HT1080 (cell line): ENCODE data around the gene F12. TPM values are rescaled to one million over a fixed set of nuclear protein-coding genes. Genes with fewer than 3 reads are reported as not detected.
"Not testable (repeated sequence)": the region's sequence is repeated elsewhere in the genome, so short reads cannot be mapped to it uniquely, and the experiment has no call there.

Experiments used
- DNase-seq: peaks from one replicate; pipeline ENCODE4 v3.0.0-alpha.2; 2015; ENCODE audit warnings: low read depth
- total RNA-seq: library from RNA; depleted of rRNA; stranded (reverse); fragments of >200 nt; shearing (Covaris generic); gene quantifications from 2 replicates; pipeline ENCODE4 v1.2.3, GENCODE V29; 2014

The F12 gene
- total RNA-seq, 1 experiment from 2014 or later, result 15.2 TPM

DNA sequence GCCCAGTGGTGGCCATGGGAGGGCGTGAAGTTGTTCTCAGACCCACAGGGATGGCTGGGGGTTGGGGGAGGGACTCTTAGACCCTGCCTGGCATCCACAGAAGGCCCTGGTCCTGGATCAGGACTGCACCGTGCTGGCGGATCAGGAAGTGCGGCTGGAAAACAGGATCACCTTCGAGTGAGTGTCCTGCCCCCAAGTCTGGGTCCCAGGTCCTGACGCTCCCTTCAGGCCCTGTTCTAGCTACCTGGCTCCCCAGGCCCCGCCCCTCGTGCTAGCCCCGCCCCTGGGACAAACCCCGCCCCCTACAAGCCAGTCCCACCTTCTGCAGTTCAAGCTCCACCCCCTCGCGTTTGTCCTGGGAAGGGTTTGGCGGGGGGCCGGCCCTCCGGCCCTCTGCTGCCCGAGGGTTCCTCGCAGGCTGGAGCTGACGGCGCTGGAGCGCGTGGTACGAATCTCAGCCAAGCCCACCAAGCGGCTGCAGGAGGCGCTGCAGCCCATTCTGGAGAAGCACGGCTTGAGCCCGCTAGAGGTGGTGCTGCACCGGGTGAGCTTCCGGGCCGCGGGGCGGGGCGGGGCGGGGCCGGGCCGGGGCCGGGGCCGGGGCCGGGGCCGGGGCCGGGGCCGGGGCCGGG is 38.8 kb downstream of the F12 start:
- no peak for DNase-seq

DNA sequence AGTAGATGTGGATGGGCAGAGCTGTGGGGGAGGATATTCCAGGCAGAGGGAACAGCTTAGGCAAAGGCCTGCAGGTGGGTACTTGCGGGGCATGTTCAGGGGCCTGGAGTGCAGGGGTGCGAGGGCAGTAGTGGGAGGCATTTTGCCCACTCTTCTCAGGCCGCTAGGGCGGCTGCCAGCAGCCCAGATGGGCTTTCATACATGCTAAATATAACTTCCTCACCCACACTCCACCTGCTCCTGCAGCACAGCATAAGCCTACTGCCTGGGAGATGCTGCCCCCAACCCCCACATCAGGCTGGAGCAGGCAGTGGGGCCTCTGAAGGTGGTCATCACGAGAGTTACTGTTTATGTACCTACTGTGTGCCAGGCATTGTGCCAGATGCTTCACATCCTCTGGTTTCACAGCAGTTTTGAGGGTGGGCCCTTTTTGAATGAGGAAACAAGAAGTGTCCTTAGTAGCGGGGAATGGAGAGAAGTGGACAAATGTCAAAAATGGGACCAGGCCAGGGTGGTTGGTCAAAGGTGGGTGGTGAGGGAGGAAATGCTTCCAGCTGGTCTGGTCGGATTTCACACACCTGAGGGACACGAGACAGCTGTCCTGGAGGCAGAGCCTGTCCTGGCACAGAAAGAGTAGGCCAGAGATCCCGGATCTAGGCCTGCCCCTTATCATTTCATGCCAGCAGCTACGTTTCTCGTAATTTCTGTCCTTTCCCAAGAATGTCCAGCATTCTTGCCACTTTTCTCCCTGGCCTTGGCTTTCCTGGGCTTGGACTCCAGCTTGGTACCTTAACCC is 39.5 kb downstream of the F12 start:
- DNase-seq, result no peak

DNA sequence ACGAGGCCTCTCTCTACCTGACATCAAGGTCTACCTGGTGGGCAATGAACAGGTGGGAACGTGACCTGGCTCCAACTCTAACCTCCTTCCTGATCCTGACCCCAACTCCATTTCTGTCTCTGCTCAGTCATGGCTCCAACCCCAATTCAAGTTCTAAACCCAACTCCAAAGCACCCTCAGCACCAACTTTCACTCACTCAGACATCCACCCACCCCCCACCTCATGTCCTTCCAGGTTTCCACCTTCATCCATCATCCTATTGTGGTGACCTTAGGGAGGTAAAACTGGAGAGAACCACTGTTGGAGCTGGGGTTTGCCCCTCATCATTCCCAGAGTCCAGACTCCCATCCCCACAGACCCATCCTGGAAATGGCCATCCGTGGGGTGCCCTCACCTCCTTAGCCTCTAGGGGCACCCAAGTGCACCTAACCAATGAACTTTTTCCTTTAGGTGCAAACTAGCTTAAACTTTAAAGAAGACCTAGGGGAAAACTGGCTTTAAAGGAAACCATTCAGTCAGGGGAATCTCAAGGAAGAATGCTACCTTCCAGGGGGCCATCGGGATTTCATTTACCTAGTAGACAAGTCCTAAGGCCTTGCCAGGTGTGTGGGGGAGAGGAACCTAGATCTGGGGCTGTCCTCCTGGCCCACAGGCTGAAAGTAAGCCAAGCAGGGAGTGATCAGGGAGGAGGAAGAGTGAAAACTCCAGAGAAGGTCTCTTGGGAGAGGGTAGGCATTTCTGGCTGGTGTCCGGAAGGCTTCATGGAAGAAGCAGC is 40.3 kb downstream of the F12 start:
- no peak for DNase-seq

DNA sequence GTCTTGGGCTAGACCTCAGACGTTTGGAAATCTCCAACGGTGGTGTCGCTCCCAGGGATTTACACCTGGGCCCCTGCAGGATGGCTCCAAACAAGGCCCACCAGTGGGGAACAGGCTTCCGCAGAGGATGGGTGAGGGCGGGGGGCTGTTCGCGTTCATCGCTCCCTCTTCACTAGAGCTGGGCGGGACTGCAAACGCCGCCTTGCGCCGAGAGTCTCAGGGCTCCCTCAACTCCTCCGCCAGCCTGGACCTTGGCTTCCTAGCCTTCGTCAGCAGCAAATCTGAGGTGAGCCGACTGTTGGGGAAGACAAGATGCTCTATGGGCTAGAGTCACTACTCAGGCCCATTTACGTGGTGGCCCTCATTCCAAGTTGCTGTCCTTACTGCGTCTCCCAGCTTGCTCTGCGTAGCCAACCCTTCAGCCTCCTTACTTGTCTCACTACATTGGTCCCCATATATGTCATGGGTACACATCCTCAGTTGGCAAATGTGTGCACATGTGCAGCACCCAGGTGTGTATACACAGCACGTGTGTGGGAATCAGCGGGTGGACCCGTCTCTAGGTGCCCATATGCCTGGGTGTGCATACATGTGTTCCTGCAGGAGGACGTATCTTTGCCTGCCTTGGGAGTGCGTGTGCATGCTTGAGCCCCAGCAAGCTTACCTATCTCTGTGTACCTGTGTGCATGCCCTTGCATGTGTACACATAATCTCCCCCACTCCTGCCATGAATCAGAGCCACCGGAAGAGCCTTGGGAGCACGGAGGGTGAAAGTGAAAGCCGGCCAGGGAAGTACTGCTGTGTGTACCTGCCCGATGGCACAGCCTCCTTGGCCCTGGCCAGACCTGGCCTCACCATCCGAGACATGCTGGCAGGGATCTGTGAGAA is 41.1 kb downstream of the F12 start:
- no peak for DNase-seq

DNA sequence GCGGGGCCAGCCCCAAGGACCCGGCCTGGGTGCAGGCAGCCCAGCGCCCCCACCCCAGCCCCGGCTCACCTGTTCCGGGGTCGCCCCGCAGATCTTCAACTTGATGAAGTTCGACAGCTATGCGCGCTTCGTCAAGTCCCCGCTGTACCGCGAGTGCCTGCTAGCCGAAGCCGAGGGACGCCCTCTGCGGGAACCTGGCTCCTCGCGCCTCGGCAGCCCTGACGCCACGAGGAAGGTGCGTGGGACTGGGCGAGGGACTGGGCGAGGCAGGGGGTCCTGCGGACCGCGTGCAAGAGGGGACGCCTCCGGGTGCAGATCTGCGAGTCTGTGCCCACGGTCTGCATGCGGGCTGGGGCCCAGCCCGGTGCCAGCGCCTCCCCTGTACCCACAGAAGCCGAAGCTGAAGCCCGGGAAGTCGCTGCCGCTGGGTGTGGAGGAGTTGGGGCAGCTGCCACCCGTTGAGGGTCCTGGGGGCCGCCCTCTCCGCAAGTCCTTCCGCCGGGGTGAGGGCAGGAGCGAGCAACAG is 42.0 kb downstream of the F12 start:
- DNase-seq, result no peak

DNA sequence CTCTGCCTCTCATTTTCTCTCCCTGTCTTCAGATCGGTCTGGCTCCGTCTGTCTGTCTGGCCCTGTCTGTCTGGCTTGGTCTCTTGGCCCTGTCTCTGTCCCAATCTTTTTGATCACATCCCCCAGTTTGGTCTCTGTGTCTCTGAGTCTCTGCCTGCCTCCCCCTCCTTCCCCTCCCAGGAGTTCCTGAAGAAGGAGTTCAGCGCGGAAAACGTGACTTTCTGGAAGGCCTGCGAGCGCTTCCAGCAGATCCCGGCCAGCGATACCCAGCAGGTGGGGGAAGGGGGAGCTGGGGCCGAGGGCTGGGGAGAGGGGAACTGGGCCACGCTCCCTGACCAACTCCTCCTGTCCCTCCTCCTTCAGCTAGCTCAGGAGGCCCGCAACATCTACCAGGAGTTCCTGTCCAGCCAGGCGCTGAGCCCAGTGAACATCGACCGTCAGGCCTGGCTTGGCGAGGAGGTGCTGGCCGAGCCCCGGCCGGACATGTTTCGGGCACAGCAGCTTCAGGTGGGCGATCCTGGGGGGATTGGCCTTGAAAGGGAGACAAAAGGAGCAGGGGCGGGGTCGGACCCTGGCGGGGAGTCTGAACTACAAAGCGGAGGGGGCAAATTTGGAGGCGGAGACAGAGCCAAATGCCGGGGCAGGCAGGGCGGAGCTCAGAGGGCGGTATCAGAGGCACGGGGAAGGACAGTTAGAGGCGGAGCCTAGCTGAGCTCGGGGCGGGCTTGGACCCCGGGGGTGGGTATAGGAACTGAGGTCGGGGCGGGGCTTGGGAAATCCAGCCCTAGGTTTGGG is 42.6 kb downstream of the F12 start:
- no peak for DNase-seq

DNA sequence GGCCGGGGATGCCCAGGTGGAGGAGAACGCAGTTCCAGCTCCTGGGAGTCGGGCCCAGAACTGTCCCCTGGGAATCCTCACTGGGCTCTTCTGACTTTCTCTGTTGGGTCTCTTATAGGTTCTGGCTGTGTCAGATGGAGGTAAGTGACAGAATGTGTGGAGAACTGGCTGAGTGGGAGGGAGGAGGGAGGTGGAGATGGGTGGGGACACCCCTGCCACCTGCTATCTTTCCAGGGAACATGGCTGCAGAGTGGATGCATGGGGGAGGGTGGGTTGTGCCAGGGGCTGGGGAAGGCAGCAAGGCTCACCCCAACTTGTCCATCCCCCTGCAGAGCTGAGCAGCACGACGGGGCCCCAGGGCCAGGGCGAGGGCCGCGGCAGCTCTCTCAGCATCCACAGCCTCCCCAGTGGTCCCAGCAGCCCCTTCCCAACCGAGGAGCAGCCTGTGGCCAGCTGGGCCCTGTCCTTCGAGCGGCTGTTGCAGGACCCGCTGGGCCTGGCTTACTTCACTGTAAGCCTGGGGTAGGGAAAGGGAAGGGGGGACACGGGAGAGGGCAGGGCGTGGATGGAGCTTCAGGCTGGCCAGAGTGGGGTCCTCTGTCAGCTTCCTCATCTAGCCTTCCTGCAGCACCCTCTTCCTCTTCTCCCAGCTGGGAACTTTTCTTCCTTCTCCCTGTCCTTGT is 43.4 kb downstream of the F12 start:
- DNase-seq, result no peak

DNA sequence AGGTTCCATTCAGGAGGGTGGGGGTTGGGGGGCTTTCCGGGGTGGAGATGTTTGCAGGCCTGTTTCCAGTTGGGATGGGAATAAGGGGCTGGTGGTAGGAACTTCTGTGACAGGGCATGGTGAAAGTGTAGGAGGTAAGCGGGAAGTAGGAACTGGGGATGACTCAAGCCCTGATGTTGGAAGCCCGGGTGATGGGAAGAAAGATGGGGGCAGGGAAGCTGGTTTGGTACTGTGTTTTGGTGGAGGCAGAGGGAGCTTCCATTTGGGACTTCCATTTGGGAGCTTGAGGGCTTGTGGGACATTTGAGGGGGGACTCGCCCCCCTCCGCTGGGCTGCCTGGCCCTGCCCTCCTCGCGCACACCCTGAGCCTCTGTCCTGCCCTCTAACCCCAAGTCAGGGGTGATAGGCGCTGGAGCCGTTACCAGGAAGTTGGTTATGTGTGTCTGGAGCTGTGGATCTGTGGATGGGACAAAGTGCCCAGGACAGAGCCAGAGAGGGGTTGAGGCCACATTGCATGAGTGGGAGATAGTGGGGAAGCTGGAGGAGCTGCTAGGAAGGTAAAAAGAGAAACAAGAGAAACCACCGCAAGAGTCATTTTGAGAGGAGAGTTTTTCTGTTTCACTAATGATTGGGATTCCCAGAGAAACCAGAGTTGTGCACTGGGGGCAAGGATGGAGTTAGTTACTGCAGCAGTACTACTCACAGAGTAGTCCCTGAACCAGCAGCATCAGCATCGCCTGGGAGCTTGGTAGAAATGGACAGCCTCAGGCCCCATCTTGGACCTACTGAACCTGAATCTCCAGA is 45.0 kb downstream of the F12 start:
- DNase-seq, result peak; percentile 31

DNA sequence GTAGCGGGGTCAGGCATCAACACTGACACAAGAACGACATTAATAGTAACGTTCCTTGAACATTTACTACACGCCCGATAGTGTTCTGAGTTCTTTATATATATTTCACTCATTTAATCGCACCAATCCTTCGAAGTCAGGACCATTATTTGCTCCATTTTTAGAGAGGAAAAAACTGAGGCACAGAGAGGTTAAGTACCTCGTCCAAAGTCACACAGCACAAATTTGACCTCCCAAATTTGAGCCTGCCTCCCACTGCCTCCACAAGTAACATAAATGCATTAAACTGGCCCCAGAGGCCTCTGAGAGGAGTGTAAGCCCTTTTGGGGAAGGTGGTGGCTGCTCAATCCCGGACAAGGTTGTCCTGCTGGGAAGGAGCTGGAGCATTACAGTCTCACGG is 45.8 kb downstream of the F12 start:
- no peak for DNase-seq

DNA sequence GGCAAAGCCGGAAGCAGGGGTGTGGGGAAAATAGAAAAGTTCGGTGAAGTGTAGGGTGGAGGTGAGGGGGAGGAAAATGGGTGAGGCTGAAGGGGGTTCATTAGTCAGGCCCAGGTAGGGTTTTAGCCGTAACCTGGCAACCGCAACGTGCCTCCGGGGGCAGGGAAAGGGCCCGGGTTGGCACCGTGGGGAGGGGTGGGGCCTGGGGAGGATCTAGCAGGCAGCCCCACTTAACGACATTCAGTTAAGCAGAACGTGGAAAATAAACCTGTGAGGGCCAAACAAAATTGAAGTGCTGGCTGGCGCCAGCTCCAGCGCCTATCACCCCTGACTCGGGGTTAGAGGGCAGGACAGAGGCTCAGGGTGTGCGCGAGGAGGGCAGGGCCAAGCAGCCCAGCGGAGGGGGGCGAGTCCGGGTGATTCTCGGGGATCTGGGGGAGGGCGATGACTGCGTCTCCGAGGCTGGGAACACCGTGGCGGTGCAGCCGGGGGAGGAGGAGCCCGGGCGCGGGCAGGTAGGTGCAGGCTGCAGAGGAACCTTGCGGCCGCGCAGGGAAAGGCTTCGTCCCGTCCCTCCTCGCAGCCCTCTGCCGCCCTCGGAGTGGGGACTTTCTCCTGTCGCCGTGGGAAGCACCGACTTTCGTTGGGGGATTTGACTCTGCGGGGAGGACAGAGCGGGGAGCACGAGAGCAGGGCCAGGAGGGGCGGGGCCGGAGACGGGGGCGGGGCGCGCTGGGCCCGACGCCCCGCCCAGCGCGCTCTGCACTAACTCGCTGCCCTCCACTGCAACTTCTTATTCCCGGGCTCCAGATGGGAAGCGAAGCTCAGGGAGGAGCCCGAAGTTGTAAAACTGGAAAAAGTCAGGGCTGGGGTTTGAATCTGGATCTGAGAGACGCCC is 46.5 kb downstream of the F12 start:
- DNase-seq, result no peak

DNA sequence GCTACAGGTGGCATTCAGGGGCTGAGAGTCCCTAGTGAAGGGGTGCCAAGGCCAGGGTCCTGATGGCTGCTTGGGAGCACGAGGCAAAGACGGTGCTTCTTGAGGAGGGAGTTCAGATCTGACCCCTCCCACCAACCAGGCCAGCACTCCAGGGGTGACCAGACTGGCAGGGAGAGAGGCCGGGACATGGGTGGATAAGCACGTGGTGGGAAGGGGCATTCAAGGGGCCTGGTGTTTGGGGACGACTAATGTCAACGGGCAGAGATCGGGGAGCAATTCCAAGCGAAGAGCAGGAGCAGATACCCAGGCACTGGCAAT is 47.1 kb downstream of the F12 start:
- DNase-seq, result no peak

DNA sequence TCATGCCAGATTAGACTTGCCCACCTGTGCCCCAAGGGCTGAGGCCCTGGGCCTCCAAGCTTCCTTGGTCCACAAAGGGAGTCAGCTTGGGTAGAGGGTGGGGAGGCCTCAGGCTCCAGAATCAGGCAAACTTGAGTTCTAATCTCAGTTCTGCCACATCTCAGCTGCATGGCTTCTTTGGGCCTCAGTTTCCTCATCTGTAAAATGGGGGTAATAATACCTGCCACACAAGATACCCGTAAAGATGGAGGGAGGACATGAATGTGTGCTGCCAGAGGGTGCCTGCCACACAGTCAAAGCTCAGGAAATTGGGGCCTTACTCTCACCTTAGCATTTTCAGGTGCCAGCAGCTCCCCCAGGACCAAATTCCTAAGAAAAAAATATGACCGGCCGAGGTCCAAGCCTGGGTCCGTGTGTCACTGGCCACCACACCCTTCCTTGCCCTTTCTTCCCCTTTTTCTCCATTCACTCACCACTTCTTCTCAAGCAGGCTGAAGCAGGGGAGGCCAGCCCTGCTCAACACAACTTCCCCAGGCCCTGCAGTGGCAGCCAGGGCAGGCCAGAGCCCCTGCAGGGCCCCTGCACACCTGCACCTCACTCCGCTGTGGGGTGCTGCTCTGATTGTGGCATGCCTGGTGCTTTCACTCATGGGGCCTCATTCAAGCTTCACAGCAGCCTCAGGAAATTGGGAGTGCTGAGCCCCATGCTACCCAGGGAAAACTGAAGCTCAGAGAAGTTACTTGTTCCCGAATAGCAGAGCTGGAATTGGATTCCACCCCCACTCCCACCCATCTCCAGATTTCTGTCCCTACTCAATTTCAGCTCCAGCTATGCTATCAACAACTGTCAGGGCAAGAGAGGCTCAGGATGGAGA is 47.7 kb downstream of the F12 start:
- no peak for DNase-seq

DNA sequence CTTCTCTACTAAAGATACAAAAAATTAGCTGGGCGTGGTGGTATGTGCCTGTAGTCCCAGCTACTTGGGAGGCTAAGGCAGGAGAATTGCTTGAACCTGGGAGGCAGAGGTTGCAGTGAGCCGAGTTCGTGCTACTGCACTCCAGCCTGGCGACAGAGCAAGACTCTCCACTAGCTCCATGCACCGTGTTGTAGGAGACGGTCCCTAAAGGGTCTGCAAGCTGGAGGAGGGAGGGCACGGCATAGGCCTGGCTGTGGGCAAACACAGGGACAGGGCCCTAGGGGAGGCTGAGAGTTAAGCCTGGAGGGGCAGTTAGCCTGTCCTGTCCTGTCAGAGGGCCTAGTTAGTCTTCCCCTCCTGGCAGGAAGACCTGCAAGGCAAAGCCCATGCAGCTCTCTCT is 48.6 kb downstream of the F12 start:
- not testable (repeated sequence) for DNase-seq

DNA sequence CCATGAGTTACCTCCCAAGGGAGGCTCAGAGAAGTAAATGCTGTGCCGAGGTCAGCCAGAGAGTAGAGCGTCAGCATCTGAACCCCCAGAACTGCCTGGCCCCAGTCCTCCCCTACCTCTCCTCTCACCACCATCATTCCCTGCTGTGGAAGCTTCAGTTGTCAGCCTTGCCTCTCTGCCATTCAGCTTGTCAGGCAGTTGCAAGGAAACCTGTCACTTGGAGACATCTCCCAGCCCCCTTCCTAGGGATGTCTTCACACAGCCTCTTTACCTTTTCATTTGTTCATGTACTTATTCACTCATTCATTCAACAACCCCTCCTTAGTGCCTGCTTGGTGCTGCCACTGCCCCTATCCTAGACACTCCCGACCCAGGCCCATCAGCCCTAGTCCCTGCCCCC is 49.5 kb downstream of the F12 start:
- DNase-seq, result no peak

DNA sequence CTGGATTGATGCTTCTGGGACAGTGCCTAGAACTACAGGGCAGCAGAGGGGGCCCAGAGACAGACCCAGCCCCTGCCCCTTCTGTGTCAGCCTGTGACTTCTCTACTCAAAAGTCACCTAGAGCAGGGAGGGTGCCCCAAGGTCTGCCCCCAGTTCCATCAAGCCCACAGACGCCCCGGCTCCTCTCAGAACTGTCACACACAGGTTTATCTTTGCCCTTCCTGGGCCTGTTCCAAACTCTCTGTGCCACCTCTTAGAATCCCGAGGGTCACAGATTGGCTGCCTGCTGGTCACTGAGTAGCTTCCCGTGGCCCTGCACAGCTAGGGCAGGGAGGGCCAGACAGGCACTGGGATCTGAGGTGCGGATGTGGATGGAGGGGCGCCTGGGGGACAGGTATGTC is 49.9 kb downstream of the F12 start:
- no peak for DNase-seq

DNA sequence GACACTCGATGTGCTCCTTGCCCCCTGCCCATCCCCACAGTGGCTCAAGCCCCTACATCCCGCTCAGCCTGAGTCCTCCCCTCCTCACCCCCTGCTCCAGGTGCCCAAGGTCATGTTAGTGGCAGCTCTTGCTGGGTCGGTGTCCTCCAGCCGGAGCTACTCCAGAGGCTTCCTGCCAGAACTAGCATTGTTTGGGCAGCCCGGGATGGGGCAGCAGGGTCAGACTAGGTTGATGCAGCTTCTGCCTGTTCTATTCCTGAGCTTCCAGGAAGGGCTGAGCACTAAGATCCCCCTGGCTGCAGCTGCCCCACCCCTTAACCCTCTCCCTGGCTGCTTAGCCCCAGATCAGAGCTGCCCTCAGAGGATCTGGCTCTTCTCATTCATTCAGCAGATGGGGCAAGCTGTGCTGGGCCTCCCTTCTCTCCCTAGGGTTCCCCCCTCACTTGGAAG is 51.0 kb downstream of the F12 start:
- DNase-seq, result no peak
